Hepatic stellate cell (primary cell): ENCODE results near the gene ZNF837.
A peak's percentile ranks its signal among the peaks of the same experiment; 100 is the strongest.

Experiments used
- DNase-seq: peaks from one replicate; pipeline ENCODE4 v3.0.0; 2011; ENCODE audit warnings: low spot score

Gene ZNF837

DNA sequence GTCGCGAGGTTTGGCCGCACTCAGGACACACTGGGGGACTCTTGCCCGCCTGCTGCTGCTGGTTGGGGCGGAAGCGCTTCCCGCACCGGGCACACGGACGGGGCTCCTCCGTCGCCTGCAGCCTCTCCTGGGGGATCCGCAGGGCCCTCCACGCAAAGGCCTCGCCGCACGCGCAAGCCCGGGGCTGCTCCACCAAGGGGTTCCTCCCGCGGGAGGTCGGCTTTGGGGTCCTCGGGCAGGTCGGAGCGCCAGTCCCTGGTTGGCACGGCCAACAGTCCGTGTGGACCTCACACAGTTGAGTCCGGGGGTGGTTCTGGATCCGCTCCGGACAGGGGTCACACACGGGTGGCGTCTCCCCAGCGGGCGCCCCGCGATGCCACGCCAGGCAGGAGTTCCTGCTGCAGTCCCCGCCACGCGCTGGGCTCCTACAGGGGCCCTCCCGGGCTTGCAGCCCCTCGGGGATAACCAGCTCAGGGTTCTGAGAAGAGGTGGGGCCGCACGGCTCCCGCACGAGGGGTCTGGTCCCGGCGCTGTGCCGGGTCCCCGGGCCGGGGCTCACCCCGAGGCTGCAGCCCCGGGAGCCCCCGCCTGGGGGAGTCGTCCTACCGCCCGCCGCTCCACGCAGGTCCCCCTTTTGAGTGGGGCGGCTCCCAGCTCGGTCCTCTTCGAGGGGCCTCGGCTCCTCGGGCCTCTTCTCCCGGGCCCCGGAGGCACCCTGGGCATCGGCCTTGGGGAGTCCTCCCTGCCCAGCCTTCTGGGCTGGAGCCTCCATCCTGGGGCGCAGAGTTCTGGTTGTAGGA lies 12.1 kb downstream of the ZNF837 start:
- DNase-seq, result no peak

GRCh38 chr19:58367698-58368454 lies 13.0 kb downstream of the ZNF837 start:
- DNase-seq, result no peak

DNA sequence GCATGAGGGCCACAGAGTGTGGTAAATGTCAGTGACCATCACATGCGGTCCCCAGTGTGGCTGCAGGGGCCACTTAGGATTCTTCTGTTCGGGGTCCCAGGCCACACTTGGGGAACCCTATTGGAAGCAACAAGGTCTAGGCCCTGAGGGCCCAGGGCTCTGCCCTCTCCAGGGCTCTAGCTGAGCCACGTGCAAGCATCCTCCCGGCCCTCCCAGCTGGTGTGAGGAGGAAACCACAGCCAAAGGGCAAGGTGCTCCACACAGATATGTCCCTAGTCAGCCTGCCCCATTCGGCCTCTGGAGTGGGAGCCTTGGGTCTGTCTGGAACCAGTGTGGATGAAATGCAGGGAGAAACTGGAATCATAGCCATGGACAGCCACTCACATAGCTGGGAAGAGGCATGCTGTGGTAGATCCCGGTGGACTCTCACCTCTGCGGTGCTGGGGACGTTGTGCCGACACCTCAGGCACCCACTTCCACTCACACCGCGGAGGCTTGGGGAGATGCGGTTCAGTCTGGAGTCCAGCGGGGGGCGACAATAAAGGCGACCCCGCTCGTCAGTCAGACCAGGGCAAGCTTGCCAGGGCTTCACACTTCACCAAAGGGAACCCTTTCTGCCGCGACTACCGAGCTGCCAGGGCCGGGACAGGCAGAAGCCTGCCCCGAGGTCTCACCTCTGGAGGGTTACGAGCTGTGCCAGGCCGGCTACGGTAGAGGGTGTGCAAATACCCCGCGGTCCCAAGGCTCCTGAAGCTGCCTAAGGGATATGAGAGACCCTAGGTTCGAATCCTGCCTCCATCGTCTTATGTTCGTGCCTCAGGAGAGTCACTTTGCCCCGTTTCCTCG lies 14.0 kb downstream of the ZNF837 start:
- DNase-seq, result no peak

DNA sequence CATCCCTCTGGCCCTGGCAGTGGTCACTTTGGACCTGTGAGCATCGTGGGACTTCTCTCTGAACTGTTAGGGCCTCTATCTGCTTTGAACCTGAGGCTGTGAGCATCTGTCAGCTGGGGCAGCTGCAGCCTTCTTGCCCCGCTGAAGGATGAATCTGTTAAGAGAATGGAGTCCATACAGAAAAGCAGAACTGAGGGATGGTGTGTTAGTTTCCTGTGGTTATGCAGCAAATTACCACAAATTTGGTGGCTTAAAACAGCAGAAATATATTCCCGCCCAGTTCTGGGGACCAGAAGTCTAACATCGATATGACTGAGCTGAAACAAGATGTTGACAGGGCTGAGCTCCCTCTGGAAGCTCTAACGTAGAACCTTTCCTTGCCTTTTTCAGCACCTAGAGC lies 16.7 kb downstream of the ZNF837 start:
- no peak for DNase-seq

DNA sequence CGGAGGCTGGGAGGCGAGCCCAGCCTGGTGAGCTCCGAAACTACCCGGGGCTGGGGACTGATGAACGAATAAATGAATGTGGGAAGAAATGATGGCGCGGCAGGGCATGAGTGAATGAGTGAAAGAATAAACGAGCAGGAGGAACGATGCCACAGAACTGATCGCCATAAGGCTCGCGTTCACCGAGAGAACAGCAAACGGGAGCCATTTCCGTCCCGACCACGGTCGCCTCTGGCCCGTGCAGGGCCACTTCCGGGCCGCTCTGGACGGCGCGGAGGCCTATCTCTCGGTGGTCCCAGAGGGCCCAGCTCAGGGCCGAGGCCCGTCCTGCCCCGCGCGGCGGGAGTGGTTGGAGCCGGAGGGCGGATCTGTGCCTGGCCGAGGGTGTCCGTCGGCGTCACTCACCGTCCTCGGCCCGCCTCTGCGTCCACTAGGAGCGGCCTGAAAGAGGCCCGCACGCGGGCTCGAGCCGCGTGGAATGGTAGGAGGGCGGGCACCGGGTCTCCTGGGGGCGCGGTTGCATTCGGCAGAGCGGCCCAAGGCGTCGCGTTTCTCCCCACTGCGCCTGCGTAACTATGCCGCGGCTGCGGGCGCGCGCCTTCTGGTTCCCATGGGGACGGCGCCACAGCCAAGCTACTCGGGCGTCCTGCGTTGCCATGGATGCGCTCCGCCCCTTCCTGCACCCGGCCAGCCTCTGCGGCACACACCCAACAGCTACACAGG lies 18.4 kb downstream of the ZNF837 start, which contains the start of gene ZNF497:
TSS of gene ZNF497 (minus strand) at position 480 of the 723 bp plus-strand sequence. CDS start 5,116 bp downstream, outside the sequence.
- DNase-seq, result peak; percentile 99

GRCh38 chr19:58361900-58362271 lies 18.9 kb downstream of the ZNF837 start:
- no peak for DNase-seq

DNA sequence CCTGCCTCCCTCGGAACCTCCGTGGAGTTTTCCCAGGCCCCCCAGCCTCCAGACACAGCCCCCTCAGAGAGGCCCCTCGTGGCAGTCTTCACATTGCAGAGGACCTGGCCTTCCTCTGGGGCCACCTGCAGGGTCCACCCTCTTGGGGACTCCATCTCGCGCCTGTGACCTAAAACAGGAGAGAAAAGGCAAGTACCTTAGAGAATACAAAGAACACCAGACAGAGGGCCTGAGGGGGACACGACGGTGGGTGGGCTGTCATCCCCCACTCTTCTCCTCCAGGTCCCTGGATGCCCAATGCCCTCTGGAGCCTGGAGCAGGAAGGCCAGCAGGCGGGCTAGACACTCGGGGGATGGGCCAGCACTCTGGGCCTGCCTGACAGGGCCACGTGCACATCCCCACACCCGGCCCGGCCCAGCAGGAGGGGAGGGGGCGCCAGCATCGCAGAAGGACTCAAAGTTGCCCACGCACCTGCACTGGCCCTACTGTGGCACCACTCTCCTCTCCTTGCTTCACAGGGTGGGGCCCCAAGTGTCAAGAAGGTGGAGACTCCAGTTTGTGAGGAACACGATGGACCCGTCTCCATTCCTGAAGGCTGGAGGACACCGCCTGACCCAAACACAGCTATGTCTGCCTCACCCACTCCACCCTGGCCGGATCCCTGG lies 23.2 kb downstream of the ZNF837 start:
- DNase-seq, result no peak

DNA sequence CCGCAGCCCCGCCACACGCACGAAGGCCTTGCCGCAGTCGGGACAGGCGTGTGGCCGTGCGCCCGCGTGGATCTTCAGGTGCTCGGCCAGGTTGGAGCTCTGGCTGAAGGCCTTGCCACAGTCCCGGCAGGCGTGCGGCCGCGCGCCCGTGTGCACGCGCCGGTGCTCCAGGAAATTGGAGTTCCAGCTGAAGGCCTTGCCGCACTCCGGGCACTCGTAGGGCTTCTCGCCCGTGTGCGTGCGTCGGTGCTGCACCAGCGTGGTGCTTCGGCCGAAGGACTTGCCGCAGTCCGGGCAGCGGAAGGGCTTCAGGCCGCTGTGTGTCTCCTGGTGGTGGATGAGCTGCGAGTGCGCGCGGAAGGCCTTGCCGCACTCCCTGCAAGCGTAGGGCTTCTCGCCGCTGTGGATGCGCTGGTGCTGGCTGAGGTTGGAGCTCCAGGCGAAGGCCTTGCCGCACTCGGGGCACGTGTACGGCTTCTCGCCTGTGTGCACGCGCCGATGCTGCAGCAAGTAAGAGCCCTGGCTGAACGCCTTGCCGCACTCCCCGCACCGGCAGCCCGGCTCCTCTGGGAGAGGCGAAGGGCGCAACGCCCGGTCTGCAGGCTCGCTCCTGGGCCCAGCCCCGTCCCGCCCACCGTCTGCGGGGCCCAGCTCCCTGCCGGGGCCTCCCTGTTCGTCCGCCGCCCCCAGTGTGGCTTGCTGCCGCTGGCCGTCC lies 23.9 kb downstream of the ZNF837 start:
- DNase-seq, result peak; percentile 53

DNA sequence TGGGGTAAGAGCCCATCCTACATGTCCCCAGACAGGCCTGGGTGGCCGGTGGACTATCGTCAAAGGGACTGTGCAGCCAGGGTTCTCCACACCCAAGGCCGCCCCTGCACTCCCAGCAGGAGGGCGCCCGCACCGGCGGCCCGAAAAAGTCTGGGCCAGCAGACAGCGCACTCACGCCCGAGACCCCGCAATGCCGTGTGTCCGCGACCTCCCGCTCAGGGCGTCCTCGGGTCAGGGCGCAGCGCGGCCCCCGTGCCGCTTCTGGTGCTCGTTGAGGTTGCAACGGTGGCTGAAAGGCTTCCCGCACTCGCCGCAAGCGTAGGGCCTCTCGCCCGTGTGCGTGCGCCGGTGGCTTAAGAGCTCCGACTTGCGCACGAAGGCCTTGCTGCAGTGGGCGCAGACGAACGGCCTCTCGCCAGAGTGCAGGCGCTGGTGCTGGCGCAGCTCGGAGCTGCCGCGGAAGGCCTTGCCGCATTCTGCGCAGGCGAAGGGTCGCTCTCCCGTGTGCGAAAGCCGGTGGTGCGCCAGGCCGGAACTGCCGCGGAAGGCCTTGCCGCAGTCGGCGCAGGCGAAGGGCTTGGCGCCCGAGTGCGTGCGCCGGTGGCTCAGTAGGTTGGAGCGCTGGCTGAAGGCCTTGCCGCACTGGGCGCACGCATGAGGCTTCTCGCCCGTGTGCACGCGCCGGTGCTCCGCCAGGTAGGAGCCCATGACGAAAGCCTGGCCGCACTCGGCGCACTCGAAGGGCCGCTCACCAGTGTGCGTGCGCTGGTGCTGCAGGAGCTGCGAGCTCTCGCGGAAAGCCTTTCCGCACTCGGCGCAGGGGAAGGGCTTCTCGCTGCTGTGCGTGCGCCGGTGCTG lies 24.7 kb downstream of the ZNF837 start:
- DNase-seq, result peak; percentile 50

DNA sequence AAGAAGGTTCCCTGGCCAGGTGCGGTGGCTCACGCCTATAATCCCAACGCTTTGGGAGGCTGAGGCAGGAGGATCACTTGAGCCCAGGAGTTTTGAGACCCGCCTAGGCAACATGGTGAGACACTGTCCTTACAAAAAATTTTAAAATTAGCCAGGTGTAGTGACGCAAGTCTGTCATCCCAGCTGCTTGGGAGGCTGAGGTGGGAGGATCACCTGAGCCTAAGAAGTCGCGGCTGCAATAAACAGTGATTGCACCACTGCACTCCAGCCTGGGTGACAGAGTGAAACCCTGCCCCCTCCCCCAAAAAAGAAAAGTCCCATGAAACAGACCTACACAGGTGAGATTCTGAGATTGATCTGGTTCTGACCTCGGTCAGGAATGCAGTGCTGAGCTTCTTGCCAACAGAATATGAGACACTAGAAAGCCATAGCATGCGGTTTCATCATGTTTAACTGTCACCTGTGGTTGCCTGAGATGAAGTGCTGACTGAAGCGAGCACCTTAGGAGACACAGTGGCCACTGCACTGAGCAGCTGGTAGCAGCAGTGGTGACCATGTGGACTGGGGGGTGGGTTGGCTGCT lies 25.5 kb downstream of the ZNF837 start:
- no peak for DNase-seq

GRCh38 chr19:58354478-58355030 lies 26.3 kb downstream of the ZNF837 start:
- no peak for DNase-seq

- DNase-seq, result no peak
Observed at GRCh38 chr19:58353717-58354477, 26.9 kb downstream of the ZNF837 start.

- no peak for DNase-seq
Observed at GRCh38 chr19:58352760-58353671, 27.8 kb downstream of the ZNF837 start, which contains the start of gene A1BG. Gene A1BG (minus strand): TSS chr19:58353492. CDS start chr19:58353437, 55 bp downstream.

DNA sequence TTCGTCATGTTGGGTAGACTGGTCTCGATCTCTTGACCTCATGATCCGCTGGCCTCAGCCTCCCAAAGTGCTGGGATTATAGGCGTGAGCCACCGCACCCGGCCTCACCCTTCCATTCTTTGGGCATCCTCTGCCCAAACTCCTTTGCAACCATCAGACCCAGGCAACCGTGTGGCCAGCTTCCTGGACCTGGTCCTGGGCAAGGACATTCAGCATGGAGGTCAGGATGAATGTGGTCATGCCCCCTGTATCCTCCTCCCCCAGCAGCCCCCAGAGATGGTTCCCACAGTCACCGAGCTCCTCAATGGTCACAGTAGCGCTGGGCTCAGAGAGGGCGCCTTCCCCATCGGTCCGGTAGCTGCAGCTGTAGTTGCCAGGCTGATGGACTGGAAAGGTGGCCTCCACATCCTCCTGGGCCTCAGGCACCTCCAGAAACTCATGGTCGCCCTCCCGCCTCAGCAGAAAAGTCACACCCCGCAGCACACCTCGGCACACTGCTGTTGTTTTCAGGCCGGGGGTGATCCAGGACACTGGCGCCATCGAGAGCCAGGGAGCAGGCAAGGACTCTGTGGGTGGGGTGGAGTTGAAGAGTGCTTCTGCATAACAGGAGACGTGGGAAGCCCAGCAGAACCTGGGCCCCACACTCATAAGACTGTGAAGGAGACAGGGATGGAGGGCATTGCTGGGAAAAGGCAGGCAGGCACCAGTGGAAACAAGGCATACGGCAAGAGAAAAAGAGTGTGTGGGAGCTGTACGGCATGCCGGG lies 28.7 kb downstream of the ZNF837 start:
- DNase-seq, result no peak

GRCh38 chr19:58351558-58351878 lies 29.3 kb downstream of the ZNF837 start:
- no peak for DNase-seq

DNA sequence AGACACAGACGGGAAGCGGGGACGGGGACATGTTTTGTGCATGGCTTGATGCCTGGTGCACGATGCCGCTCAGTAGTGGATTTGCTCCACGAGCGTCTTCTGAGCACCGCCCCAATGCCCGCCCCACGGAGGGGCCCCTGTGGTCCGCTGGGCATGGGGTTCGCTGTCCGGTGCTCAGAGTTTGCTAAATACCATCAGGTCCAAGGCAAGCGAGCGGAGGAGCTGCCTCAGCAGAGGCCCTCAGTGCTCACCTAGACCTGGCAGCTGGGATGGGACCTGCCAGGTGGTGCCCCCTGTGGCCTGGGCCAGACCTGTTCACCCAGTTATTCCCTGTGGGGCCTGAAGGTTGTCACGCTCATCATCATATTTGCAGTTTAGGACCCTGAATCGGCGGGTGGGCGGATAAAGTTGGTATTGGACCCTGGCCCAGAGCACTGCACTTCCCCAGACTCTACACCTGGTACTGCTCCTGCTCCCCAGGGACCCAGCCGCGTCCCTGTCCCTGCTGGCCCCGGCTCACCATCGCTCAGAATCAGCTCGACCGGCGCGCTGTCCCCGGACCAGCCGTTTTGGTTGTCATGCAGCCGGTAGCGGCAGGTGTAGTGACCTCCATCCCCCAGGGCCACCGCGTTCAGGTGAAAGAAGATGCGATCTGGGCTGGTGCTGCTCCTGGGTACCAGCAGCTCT lies 29.8 kb downstream of the ZNF837 start:
- DNase-seq, result no peak
